HepG2 (cell line): ENCODE measurements around the gene TBCEL. TPM values are rescaled to one million over a fixed set of nuclear protein-coding genes. Genes with fewer than 3 reads are reported as not detected.

ENCODE experiments used
- CBX5 ChIP-seq: sonication (generic); formaldehyde crosslinking; IDR thresholded peaks from 2 replicates; pipeline ENCODE4 v1.4.0; 2020; ENCODE audit warnings: missing genetic modification reagents, borderline replicate concordance
- CENPX ChIP-seq: sonication (generic); formaldehyde crosslinking; IDR thresholded peaks from 2 replicates; pipeline ENCODE4 v1.9.0; 2021; ENCODE audit warnings: mild to moderate bottlenecking, missing genetic modification reagents, moderate library complexity
- HDAC6 ChIP-seq: fragments of 200-600 bp; sonication (generic); IDR thresholded peaks from 2 replicates; pipeline ENCODE4 v1.7.0; 2017; ENCODE audit warnings: mild to moderate bottlenecking, antibody characterized with exemption, low read length, low read depth
- STAG1 ChIP-seq: sonication (generic); formaldehyde crosslinking; IDR thresholded peaks from 2 replicates; pipeline ENCODE4 v1.4.0; 2020; ENCODE audit warnings: missing genetic modification reagents
- ZBTB10 ChIP-seq: sonication (generic); formaldehyde crosslinking; IDR thresholded peaks from 2 replicates; pipeline ENCODE4 v1.4.0; 2020; ENCODE audit warnings: missing genetic modification reagents, borderline replicate concordance
- ZNF143 ChIP-seq: sonication (generic); formaldehyde crosslinking; IDR thresholded peaks from 2 replicates; pipeline ENCODE4 v1.4.0; 2020; ENCODE audit warnings: missing genetic modification reagents
- ZNF263 ChIP-seq: sonication (generic); formaldehyde crosslinking; IDR thresholded peaks from 2 replicates; pipeline ENCODE4 v1.4.0; 2020; ENCODE audit warnings: missing genetic modification reagents
- polyA plus RNA-seq, 8 experiments: library from polyadenylated mRNA; depleted of rRNA in 3 of 8; stranded (reverse) in 7 of 8; unstranded in 1 of 8; fragments of >200 nt; fragmentation: Illumina TruSeq in 4 of 8; extraction: Trizol in 4 of 8; gene quantifications; 2 replicates each; pipeline versions ENCODE4 v1.2.1 to v1.2.3, GENCODE V29; 2011 to 2016; ENCODE audit warnings: low read depth in 4 of 8, missing spikeins in 1 of 8, mixed read lengths in 1 of 8; ENCODE audit not compliant: insufficient read depth in 1 of 8
- total RNA-seq, 5 experiments: library from RNA; depleted of rRNA; stranded (reverse); fragments of >200 nt; fragmentation: Illumina TruSeq; extraction: Trizol; gene quantifications; 2 replicates each; pipeline ENCODE4 v1.2.3, GENCODE V29; 2016; ENCODE audit warnings: low read depth in 1 of 5
- TF ChIP-seq, protein P1 (sequence below): sonication (generic); formaldehyde crosslinking; IDR thresholded peaks from 2 replicates; pipeline ENCODE4 v1.4.0; 2020; ENCODE audit warnings: mild to moderate bottlenecking, missing genetic modification reagents, borderline replicate concordance

The TBCEL gene
- total and polyA plus RNA-seq, 2 of the 13 experiments (the other 11 are each of a cell fraction or from before 2014, with no cell fraction given): 6.1 to 12.5 TPM

GRCh38 chr11:121023848-121024751, at the start of gene TBCEL (continued):
- no peak for TF ChIP-seq HDAC6
- no peak for TF ChIP-seq CBX5
- TF ChIP-seq, protein P1, sequence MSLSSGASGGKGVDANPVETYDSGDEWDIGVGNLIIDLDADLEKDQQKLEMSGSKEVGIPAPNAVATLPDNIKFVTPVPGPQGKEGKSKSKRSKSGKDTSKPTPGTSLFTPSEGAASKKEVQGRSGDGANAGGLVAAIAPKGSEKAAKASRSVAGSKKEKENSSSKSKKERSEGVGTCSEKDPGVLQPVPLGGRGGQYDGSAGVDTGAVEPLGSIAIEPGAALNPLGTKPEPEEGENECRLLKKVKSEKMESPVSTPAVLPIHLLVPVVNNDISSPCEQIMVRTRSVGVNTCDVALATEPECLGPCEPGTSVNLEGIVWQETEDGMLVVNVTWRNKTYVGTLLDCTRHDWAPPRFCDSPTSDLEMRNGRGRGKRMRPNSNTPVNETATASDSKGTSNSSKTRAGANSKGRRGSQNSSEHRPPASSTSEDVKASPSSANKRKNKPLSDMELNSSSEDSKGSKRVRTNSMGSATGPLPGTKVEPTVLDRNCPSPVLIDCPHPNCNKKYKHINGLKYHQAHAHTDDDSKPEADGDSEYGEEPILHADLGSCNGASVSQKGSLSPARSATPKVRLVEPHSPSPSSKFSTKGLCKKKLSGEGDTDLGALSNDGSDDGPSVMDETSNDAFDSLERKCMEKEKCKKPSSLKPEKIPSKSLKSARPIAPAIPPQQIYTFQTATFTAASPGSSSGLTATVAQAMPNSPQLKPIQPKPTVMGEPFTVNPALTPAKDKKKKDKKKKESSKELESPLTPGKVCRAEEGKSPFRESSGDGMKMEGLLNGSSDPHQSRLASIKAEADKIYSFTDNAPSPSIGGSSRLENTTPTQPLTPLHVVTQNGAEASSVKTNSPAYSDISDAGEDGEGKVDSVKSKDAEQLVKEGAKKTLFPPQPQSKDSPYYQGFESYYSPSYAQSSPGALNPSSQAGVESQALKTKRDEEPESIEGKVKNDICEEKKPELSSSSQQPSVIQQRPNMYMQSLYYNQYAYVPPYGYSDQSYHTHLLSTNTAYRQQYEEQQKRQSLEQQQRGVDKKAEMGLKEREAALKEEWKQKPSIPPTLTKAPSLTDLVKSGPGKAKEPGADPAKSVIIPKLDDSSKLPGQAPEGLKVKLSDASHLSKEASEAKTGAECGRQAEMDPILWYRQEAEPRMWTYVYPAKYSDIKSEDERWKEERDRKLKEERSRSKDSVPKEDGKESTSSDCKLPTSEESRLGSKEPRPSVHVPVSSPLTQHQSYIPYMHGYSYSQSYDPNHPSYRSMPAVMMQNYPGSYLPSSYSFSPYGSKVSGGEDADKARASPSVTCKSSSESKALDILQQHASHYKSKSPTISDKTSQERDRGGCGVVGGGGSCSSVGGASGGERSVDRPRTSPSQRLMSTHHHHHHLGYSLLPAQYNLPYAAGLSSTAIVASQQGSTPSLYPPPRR: no peak
- no peak for TF ChIP-seq CENPX
- TF ChIP-seq ZNF263 (CRISPR knock-in tag): peak; percentile 76
- no peak for TF ChIP-seq ZBTB10 (CRISPR knock-in tag)
- TF ChIP-seq STAG1 (CRISPR knock-in tag): no peak
- TF ChIP-seq ZNF143 (CRISPR knock-in tag): no peak
